ENCODE measurements around the gene ARHGDIA. TPM values are rescaled to one million over a fixed set of nuclear protein-coding genes. Genes with fewer than 3 reads are reported as not detected.

Gene ARHGDIA
- total and polyA plus RNA-seq, 2 experiments from 2014 or later, result 80.7 to 295 TPM

- 99% methylated on average over 5 of the region's 5 CpGs for WGBS (ENCODE audit: low lambda C conversion rate, missing lambda C conversion rate)
- Histone ChIP-seq H3K27me3 (no peaks in the 10 kb centered on the region), H3K9me3 (ENCODE audit: low read depth) (no peaks in the 10 kb centered on the region), H3K4me2 (no peak overlapping the region), H3K9me2 (replicated peaks; ENCODE audit: insufficient read depth) (no peaks in the 10 kb centered on the region), H3K4me3 (no peak overlapping the region), H3K79me2 (peaks cover 29% of the 10 kb centered on the region), H3K36me3 (replicated peaks; ENCODE audit: insufficient read depth, low read depth) (peaks cover under 1% of the 10 kb centered on the region), H3K27ac (no peak overlapping the region), H3K4me1 (ENCODE audit: insufficient read depth) (peaks cover under 1% of the 10 kb centered on the region), H4K20me1 (ENCODE audit: insufficient read depth, poor library complexity, severe bottlenecking) (no peaks in the 10 kb centered on the region), H2AFZ (no peak overlapping the region)
- no peak for TF ChIP-seq CTCF (IDR thresholded peaks at IDR 0.05; ENCODE audit: poor library complexity)
- no peak for TF ChIP-seq EZH2phosphoT487 (IDR thresholded peaks at IDR 0.05; ENCODE audit: low read depth, severe bottlenecking, unreplicated experiment)
- no peak for TF ChIP-seq EZH2 (IDR thresholded peaks at IDR 0.05; ENCODE audit: borderline replicate concordance)
- no peak for DNase-seq (ENCODE audit: low spot score)
Measured at GRCh38 chr17:81884968-81885367, 13.8 kb upstream of the ARHGDIA start.

GRCh38 chr17:81884520-81884919 lies 13.4 kb upstream of the ARHGDIA start:
- Histone ChIP-seq H3K27me3 (no peaks in the 10 kb centered on the region), H3K9me2 (replicated peaks; ENCODE audit: insufficient read depth) (no peaks in the 10 kb centered on the region), H2AFZ (no peak overlapping the region), H4K20me1 (ENCODE audit: insufficient read depth, poor library complexity, severe bottlenecking) (no peaks in the 10 kb centered on the region), H3K4me3 (no peak overlapping the region), H3K4me2 (no peak overlapping the region), H3K9me3 (ENCODE audit: low read depth) (no peaks in the 10 kb centered on the region), H3K4me1 (ENCODE audit: insufficient read depth) (no peaks in the 10 kb centered on the region), H3K79me2 (peaks cover 24% of the 10 kb centered on the region), H3K36me3 (replicated peaks; ENCODE audit: insufficient read depth, low read depth) (peaks cover 5% of the 10 kb centered on the region), H3K27ac (no peak overlapping the region)
- no peak for DNase-seq (ENCODE audit: low spot score)
- WGBS (ENCODE audit: low lambda C conversion rate, missing lambda C conversion rate), result 95% methylated on average over 11 of the region's 11 CpGs
- TF ChIP-seq CTCF (IDR thresholded peaks at IDR 0.05; ENCODE audit: poor library complexity) (no peak), EZH2phosphoT487 (IDR thresholded peaks at IDR 0.05; ENCODE audit: low read depth, severe bottlenecking, unreplicated experiment) (no peak), EZH2 (IDR thresholded peaks at IDR 0.05; ENCODE audit: borderline replicate concordance) (no peak)

GRCh38 chr17:81879121-81879520 lies 8.0 kb upstream of the ARHGDIA start:
- no peaks in the 10 kb centered on the region for H3K79me2 ChIP-seq
- no peaks in the 10 kb centered on the region for H3K27me3 ChIP-seq
- no peak overlapping the region for H3K27ac ChIP-seq
- H3K4me3 ChIP-seq, result no peak overlapping the region
- DNase-seq (ENCODE audit: low spot score), result no peak
- no peak for TF ChIP-seq EZH2phosphoT487 (IDR thresholded peaks at IDR 0.05; ENCODE audit: low read depth, severe bottlenecking, unreplicated experiment)
- TF ChIP-seq EZH2 (IDR thresholded peaks at IDR 0.05; ENCODE audit: borderline replicate concordance), result no peak
- TF ChIP-seq CTCF (IDR thresholded peaks at IDR 0.05; ENCODE audit: poor library complexity), result no peak
- no peak overlapping the region for H3K4me2 ChIP-seq
- peaks cover 7% of the 10 kb centered on the region for H3K36me3 ChIP-seq (replicated peaks; ENCODE audit: insufficient read depth, low read depth)
- no peaks in the 10 kb centered on the region for H3K9me3 ChIP-seq (ENCODE audit: low read depth)
- no peaks in the 10 kb centered on the region for H3K9me2 ChIP-seq (replicated peaks; ENCODE audit: insufficient read depth)
- 93% methylated on average over 5 of the region's 5 CpGs for WGBS (ENCODE audit: low lambda C conversion rate, missing lambda C conversion rate)
- no peak overlapping the region for H2AFZ ChIP-seq
- no peaks in the 10 kb centered on the region for H4K20me1 ChIP-seq (ENCODE audit: insufficient read depth, poor library complexity, severe bottlenecking)
- H3K4me1 ChIP-seq (ENCODE audit: insufficient read depth), result no peaks in the 10 kb centered on the region

GRCh38 chr17:81878294-81878693 lies 7.2 kb upstream of the ARHGDIA start:
- Histone ChIP-seq H4K20me1 (ENCODE audit: insufficient read depth, poor library complexity, severe bottlenecking) (no peaks in the 10 kb centered on the region), H3K36me3 (replicated peaks; ENCODE audit: insufficient read depth, low read depth) (peaks cover 7% of the 10 kb centered on the region), H3K9me2 (replicated peaks; ENCODE audit: insufficient read depth) (no peaks in the 10 kb centered on the region), H3K27me3 (no peaks in the 10 kb centered on the region), H3K4me3 (no peak overlapping the region), H3K4me1 (ENCODE audit: insufficient read depth) (no peaks in the 10 kb centered on the region), H3K27ac (no peak overlapping the region), H3K9me3 (ENCODE audit: low read depth) (no peaks in the 10 kb centered on the region), H3K4me2 (no peak overlapping the region), H2AFZ (no peak overlapping the region), H3K79me2 (peaks cover 3% of the 10 kb centered on the region)
- no peak for TF ChIP-seq CTCF (IDR thresholded peaks at IDR 0.05; ENCODE audit: poor library complexity)
- TF ChIP-seq EZH2 (IDR thresholded peaks at IDR 0.05; ENCODE audit: borderline replicate concordance), result no peak
- TF ChIP-seq EZH2phosphoT487 (IDR thresholded peaks at IDR 0.05; ENCODE audit: low read depth, severe bottlenecking, unreplicated experiment), result no peak
- 96% methylated on average over 3 of the region's 3 CpGs for WGBS (ENCODE audit: low lambda C conversion rate, missing lambda C conversion rate)
- no peak for DNase-seq (ENCODE audit: low spot score)

All from hepatocyte (in vitro differentiated cells).